GM21447 (cell line): ENCODE results near the gene TINAGL1.

ENCODE experiments used
- ATAC-seq: cut with Tn5 transposase; IDR thresholded peaks from one replicate; pipeline ENCODE4 v1.9.1; 2021; ENCODE audit not compliant: unreplicated experiment

The TINAGL1 gene

DNA sequence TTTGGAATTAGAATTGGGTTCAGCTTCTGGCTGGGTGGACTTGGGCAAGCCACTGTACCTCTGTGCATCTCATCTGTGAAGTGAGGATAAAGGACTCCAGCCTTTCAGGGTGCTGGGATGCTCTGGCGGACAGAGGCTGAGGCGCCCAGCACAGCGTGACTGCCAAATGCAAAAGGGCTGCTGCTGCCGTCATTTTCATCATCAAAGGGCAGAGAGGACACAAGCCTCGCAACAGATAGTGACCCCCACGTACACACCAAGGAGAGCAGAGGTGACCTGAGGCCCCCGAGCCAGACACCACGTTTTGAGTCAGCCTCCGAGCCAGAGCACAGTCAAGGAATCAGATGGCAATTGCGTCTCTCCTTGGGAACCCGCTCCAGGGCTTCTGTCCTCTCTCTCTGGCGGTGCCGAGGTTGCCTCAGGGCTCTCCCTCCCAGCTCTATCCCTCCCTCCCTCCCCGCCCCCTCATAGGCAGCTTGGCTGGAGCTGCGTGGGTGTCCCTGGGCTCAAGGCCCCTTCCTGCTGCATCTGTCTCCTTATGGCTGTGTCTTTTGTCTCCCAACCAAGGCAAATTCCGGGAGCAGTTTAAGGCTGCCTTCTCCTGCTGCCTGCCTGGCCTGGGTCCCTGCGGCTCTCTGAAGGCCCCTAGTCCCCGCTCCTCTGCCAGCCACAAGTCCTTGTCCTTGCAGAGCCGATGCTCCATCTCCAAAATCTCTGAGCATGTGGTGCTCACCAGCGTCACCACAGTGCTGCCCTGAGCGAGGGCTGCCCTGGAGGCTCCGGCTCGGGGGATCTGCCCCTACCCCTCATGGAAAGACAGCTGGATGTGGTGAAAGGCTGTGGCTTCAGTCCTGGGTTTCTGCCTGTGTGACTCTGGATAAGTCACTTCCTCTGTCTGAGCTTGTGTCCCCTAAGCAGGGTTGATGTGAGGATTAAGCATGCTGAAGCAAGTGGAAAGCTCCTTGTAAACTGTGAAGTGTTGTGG, 50.2 kb downstream of the TINAGL1 start:
- ATAC-seq: no peak

DNA sequence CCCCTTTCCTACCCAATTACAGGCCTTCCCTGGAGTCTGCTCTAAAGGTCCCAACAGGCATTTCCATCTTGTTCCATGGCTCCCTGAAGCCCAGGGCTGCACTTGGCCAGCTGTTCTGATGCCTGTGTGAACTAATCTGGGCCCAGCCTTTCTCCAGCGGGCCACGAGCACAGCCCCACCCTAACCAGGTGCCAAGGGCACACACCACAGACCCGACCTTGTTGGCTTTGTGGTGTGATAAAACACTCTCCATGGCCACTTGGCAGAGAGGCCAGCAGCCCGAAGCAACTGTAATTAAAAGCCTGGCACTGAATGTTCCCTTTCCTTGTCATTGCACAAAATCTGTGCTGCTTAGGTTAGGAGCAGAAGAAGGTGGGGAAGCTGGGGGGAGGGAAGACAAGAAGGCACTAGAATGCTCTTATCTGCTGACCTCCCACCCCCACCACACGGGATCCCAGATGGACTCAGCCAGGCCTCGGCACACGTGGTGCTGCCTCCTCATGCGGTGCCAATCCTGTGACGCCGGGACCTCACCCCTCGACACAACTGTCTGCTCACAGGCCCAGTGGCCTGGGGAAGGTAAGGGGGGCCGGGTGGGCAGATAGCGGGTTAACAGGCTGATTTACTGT, 51.1 kb downstream of the TINAGL1 start:
- no peak for ATAC-seq

DNA sequence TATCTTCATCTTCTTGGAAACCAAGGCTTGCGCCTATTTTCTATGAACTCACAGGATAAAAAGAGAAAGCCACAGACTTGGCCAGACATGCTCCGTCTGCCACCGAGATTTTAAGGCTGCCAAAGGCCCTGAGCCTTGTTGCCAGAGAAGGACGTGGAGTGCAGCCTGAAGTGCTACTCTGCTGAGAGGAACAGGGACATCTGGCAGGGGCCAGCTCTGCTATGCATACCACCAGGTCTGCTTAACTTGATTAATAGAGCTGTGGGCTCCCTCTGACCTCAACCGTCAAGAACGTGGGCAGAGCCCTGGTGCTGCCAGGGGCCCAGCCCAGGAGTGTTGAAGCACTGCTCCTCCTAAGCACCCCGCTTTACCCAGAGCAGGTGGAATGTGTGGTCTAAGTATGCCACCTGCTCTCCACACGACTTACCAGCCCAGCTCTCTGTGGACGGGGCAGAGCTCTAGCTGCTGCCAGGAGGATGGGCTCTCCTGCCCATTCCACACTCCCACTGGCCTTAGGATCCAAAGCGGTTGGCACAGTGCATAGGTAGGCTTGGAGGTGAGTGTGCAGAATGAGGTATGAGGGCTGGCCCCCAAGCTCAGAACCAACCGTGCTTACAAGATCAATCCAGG, 51.7 kb downstream of the TINAGL1 start:
- no peak for ATAC-seq

DNA sequence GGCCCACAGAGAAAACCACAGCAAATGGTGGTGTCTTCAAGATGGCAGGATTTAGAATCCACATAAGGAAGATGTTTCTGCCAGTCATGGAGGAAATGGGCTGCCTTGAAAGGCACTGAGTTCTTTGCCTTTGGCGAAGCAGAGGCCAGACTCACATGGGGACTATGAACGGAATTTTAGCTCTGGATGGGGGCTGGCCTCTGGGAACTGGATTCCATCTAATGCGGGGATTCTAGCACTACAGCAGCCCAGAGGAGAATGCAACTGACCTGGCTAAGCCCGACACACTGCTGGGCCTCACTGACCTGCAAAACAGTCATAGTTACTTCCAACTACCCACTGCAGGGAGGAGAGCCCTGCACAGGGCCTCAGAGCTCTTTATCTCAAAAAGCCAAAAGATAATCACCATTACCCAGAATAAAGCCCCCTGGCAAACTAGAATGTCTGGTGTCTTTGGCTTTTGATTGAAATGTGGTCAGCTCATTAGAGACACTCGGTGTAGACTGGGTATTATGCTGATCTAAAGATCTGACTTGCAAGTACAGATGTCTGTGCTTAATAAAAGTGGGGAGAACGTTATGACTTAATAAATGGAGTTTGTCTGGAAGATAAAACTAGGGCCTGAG, 52.7 kb downstream of the TINAGL1 start:
- ATAC-seq: no peak

DNA sequence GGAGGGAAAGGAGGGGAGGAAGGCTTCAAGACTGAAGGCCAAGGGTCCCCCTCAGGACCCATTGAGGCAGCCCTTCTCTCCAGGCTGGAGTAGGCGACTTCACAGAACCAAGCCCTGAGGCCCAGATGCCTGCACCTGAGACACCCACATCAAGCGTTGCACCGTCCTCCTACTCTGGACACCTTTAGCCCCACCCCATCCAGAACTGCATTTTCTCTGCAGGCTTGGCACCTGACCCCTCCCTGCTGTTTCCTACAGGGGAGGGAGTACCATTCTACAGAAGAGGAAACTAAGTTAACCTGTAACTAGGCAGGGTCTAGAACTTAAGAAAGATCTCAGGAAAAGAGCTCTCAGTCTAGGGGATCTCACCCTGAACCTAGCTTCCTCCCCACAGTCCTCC, 56.3 kb downstream of the TINAGL1 start:
- no peak for ATAC-seq

DNA sequence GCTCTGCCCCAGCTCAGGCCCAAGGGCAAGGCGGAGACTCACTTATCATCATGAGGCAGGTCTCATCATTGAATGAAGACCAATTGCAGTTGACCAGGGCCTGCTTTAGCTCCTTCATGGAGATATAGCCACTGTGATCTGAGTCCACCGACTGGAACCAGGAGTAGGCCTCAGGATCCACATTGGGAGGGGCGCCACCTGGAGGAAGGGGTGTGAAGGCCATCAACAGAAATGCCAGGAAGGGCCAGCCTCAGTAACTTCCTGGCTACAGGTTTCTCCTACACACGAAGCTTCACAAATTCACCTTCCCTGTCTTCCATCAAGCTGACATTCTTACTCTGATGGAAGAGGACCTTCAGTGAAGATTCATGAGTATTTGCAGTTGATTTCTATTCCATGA, 56.8 kb downstream of the TINAGL1 start:
- no peak for ATAC-seq
